ENCODE data around the gene CUL2. TPM values are rescaled to one million over a fixed set of nuclear protein-coding genes. Genes with fewer than 3 reads are reported as not detected.
A peak's percentile ranks its signal among the peaks of the same experiment; 100 is the strongest.

CUL2 gene
- total and polyA plus RNA-seq, 11 donors, result 7.1 to 42.2 (median 31.6) TPM

- Histone ChIP-seq H3K4me1 (peaks cover 0 to 9% (median 0%) of the 10 kb centered on the region in 12 donors), H3K4me3 (no peak overlapping the region), H3K36me3 (no peaks in the 10 kb centered on the region), H3K27ac (no peak overlapping the region), H3K9me3 (no peaks in the 10 kb centered on the region), H3K27me3 (no peaks in the 10 kb centered on the region)
- DNase-seq (no peak), ATAC-seq (no peak)
- no peak for TF ChIP-seq CTCF (IDR thresholded peaks at IDR 0.05)
- no peak for TF ChIP-seq POLR2A (IDR thresholded peaks at IDR 0.05)
- 95 to 98% (median 97%) methylated on average over 3 of the region's 3 CpGs for WGBS, 4 donors
- intact Hi-C loops (cut with DNase I), result loop anchor here in 1 of 10 donors (5.0 kb wide), 1 partner anchor 218 kb away; no protein-coding TSS in a partner anchor
These were observed 91.2 kb downstream of the CUL2 start for GRCh38 chr10:34998940-34999339.

- intact Hi-C loops (cut with DNase I), result loop anchor here in 1 of 10 donors (5.0 kb wide), 1 partner anchor 220 kb away; no protein-coding TSS in a partner anchor
- Histone ChIP-seq H3K36me3 (no peaks in the 10 kb centered on the region), H3K27me3 (no peaks in the 10 kb centered on the region), H3K27ac (no peak overlapping the region), H3K9me3 (no peaks in the 10 kb centered on the region), H3K4me1 (peaks cover 0 to 10% (median 0%) of the 10 kb centered on the region in 12 donors), H3K4me3 (no peak overlapping the region)
- WGBS, 4 donors, result 81 to 86% (median 82%) methylated on average over 6 of the region's 6 CpGs
- DNase-seq (peak in 1 of 5 donors; percentile 67), ATAC-seq (peak in 1 of 4 donors; percentile 44)
- TF ChIP-seq CTCF (IDR thresholded peaks at IDR 0.05), result no peak
- TF ChIP-seq POLR2A (IDR thresholded peaks at IDR 0.05), result no peak
These were observed 93.3 kb downstream of the CUL2 start for GRCh38 chr10:34996843-34997242.

GRCh38 chr10:34995925-34996324 is 94.2 kb downstream of the CUL2 start:
- ATAC-seq (no peak), DNase-seq (no peak)
- no peak overlapping the region for H3K4me3 ChIP-seq
- peaks cover 0 to 10% (median 0%) of the 10 kb centered on the region in 12 donors for H3K4me1 ChIP-seq
- no peak overlapping the region for H3K27ac ChIP-seq
- H3K36me3 ChIP-seq, result no peaks in the 10 kb centered on the region
- H3K9me3 ChIP-seq, result no peaks in the 10 kb centered on the region
- no peak for TF ChIP-seq CTCF (IDR thresholded peaks at IDR 0.05)
- no peak for TF ChIP-seq POLR2A (IDR thresholded peaks at IDR 0.05)
- no peaks in the 10 kb centered on the region for H3K27me3 ChIP-seq
- 66 to 84% (median 79%) methylated on average over 2 of the region's 2 CpGs for WGBS, 4 donors
- intact Hi-C loops (cut with DNase I), result loop anchor here in 1 of 10 donors (5.0 kb wide), 1 partner anchor 221 kb away; no protein-coding TSS in a partner anchor

- DNase-seq, result peak in 1 of 5 donors; percentile 30
- peak; percentile 58 to 79 (median 70) for ATAC-seq
- H3K27ac ChIP-seq, result no peak overlapping the region
- no peak overlapping the region for H3K4me3 ChIP-seq
- intact Hi-C loops (cut with DNase I), result loop anchor here in 2 of 10 donors (5.0 kb wide), 2 partner anchors 223 to 228 kb away; no protein-coding TSS in a partner anchor
- no peaks in the 10 kb centered on the region for H3K27me3 ChIP-seq
- no peaks in the 10 kb centered on the region for H3K9me3 ChIP-seq
- no peaks in the 10 kb centered on the region for H3K36me3 ChIP-seq
- peak in 11 of 12 donors; percentile 29 to 64 (median 49) for TF ChIP-seq CTCF (IDR thresholded peaks at IDR 0.05)
- TF ChIP-seq POLR2A (IDR thresholded peaks at IDR 0.05), result no peak
- H3K4me1 ChIP-seq, result peaks cover 0 to 10% (median 0%) of the 10 kb centered on the region in 12 donors
- 18 to 32% (median 24%) methylated on average over 7 of the region's 7 CpGs for WGBS, 4 donors
These were observed 95.5 kb downstream of the CUL2 start for GRCh38 chr10:34994565-34995142.
